GM21786 (cell line): ENCODE data around the gene RSPH1.

ENCODE experiments used
- ATAC-seq: cut with Tn5 transposase; IDR thresholded peaks from one replicate; pipeline ENCODE4 v1.9.1; 2021; ENCODE audit not compliant: unreplicated experiment

RSPH1 gene

DNA sequence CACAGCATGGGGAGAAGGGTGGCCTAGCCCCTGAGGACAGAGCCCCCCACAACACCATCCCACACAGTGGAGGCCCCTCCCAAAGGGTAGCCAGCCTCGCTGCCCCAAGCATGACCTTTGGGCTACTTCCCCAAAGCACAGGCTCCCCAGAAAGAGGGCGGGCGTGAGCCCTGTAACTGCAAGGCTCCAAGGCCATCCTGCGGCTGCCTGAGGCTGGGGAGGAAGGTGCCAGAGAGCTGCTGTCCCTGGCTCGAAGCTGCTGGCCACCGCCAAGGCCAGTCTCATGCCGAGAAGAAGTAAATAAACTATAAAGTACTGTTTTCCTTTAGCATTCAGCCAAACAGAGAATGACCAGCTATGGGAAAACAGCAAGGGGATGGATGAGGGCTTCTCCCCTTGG, 64.8 kb downstream of the RSPH1 start:
- ATAC-seq: no peak

DNA sequence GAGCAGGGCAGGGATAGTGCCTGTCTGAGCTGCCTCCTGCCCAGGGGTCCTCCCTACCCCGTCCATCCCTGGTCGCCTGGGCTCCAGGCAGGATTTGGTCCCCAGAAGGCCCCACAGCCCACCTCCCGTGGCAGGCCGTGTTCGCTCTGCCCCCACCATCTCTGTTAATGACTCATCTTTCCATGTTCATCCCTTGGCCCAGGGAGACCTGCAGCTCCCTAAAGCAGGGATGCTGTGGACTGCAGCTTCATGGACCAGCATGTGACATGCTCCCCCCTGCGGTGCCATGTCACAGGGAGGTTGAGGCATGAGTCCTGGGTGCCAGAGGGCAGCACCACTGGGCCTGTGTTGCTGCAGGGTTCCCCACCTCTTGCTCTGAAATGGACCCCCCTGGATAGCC, 65.5 kb downstream of the RSPH1 start:
- no peak for ATAC-seq

DNA sequence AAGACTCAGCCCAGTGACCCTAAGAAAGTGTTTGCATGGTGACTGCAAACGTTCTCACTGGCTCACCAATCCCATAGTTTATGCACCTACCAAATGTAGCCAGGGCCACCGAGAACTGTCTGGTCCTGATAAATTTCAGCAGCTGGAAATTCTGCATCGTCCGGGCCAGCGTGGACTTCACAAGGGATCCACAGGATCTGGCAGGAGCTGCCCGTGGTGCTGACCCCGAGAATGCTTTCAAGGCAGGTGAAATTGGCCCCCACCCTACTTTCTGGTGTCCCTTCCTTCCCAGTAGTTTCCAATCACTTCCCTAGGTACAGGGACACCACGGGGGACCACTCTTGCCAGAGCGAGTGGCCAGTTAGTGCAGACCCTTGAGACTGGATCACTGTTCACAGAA, 66.2 kb downstream of the RSPH1 start:
- ATAC-seq: no peak

DNA sequence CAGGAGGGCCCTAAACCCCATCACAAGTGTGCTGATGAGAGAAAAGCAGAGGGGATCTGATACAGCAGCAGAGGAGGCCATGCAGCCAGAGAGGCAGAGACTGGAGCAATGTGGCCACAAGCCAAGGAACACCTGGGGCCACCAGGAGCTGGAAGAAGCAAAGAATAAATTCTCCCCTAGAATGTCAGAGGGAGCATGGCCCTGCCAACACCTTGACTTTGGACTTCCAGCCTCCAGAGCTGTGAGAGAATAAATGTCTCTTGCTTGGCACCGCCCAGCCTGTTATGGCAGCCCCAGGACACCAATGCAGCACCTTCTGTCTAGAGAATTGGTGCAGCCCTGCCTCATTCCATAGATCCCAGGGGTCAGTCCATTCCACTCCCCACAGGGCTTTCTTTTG, 67.0 kb downstream of the RSPH1 start:
- no peak for ATAC-seq

DNA sequence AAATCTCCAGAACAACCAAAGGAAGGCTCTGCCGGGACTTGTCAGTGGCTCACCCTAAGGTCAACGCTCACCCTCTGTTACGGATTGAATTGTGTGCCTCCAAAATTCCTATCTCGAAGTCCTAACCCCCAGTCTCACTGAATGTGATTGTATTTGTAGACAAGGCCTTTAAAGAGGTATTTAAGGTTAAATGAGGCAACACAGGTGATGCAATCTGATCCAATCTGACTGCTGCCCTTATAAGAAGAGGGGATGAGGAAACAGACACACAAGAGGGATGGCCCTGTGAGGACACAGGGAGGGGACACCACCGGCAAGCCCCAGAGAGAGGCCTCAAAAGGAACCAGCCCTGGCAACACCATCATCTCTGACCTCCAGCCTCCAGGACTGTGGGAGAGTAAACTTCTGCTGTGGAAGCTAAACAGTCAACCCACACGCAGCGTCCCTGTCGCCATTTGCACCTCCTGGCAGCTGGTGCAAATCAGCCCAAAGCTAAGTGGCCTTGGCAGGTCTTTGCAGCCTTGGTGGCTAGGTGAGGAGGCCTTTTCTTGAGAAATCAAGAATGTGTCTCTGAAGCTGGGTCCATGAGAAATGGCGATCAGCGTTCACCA, 68.1 kb downstream of the RSPH1 start:
- ATAC-seq: no peak

DNA sequence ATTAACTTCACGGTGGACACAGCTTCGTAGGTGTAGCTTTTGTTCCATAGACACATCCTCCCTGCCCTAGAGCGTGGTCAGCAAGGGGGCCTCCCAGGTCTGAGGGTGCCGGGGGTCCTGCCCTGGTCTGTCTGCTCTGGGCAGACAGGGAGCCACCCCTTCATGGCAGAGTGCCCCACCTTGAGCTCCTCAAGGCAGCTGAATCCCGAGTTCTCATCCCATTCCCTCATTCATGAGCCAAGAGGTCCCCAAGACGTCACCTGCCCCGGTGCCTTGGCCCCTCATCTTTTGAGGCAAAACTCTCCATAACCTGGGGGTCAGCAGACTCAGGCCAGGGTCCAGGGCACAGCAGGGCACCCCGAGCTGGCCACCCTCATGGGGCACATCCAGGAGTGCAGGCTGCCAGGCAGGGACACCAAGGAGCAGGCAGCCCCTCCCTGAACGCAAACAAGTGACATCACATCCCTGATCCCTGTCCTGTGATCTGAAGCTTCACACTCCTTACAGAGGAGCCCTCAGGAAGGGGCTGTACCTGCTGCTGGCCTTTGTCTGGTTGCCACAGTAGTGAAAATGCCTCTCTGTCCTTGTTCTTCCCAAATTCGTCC, 69.0 kb downstream of the RSPH1 start:
- ATAC-seq: no peak

DNA sequence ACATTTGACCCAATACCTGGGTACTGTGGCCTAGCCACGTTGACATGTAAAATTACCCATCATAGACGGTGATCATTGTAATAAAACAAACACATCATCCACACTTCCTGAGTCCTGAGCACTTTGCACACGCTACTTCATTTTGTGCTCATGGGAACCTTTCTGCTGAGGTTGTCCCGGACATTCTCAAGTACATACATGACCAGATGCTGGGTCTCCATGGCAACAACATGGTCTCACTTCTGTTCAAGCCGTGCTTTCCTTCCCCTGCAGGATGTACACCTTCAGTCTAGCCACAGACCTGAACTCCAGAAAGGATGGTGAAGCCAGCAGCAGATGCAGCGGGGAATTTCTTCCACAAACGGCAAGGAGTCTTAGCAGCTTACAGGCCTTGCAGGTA, 69.6 kb downstream of the RSPH1 start:
- no peak for ATAC-seq

DNA sequence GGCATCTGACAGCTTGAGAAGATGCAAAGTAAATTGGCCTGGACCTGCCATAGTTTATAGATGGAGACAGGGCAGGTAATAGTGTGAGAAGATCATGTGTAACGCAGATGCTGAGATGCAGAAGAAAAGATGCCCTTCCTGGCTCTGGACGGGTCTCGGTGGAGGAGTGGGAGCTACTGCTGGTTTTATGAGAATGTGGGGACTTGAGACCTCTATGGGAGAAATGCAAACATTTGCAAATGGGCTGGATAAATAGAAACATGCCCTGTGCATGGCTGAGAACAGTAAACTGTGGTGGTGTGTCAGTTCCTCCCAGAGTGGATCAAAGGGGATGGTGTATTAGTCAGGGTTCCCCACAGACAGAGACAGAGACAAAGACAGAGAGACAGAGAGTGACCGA, 70.4 kb downstream of the RSPH1 start:
- ATAC-seq: no peak

DNA sequence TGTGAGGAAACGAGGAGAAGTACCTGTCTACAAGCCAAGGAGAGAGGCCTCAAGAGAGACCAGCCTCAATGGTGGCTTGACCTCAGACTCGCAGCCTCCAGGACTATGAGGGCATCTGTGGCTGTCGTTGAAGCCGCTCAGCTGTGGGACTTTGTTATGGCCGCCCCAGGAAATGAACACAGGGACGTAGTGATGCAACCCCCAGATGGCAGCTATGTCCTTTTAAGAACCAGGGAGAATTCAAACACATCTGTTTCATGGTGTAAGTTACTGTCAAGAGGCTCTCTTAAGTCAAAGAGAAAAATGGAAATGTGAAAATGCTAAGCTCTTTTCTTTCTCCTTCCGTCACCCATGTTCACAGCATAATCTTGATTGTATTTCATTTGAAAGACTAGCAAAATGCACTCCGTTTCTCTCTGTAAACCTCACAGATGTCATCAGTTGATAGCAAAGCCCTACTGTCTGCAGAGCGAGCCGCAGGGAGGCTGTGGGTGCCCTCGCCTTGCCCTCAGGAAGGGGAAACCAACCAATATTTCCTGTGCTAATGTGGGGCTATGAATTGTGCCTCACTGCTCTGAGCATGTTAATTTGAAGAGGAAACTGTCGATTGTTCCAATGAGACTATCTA, 71.0 kb downstream of the RSPH1 start:
- ATAC-seq: no peak

DNA sequence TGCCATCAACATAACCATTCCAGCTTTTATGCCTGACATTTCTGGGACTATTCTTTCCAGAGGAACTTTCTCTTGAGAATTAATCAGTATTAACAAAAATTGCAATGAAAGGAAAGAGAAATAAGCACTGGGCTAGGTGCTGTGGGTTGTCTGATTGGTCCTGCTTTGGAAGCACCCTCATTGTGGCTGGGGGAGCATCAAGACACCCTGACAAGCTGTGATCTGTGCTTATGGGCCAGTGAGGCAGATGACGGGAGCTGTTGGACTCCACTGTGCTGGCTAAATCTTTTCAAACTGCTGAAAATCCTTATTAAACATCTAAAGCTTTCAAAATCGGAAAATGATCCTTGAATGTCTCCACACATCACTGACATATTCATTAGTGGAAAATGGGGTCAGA, 72.3 kb downstream of the RSPH1 start:
- peak; percentile 11 for ATAC-seq

DNA sequence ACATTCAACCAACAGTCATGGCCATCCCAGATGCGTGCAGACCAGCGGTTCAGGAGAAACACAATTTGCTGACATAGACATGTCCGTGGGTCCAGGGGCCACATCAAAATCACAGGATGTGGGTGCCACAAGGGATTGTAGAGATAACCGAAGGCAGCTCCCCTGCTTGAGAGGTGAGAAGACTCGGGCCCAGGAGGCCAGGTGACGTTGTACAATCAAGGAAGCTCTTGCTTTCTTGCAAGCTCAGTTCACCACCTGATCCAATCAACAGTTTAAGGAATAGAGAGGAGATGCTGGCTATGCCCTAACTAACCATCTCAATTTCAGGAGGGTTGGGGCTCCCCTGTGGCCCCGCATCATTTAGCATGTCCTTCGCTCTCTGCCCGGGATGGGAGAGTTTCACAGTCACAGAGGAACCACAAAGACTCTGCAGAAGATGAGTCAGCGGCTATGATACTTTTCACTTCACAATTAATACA, 72.8 kb downstream of the RSPH1 start:
- peak; percentile 51 for ATAC-seq
